Endothelial cell of umbilical vein (primary cell): ENCODE measurements around the gene PLBD2. TPM values are rescaled to one million over a fixed set of nuclear protein-coding genes. Genes with fewer than 3 reads are reported as not detected.

Experiments used
- BruUV-seq: library from RNA; stranded (reverse); fragments of 400-500 nt; replicated peaks from 2 replicates; lab custom pipeline; 2021; lab: Mats Ljungman, UMichigan
- CTCF ChIA-PET: fragments of 300-600, 350-600 bp; sonication (Branson Sonifier 250); formaldehyde crosslinking; loops from one replicate; lab custom pipeline; 2021; ENCODE audit warnings: antibody characterized with exemption, inconsistent platforms; lab: Charles Lee
- POLR2A ChIA-PET: fragments of 300-600, 350-600 bp; sonication (Branson Sonifier 250); formaldehyde crosslinking; loops from one replicate; lab custom pipeline; 2021; ENCODE audit warnings: antibody characterized with exemption, inconsistent platforms; lab: Charles Lee
- DNase-seq: peaks from one replicate; pipeline ENCODE4 v3.0.0-alpha.2; 2011; ENCODE audit warnings: low read depth, low spot score
- FAIRE-seq: peaks from 2 replicates; lab custom pipeline; 2011; peaks lifted over from hg19 to GRCh38; lab: Jason Lieb, UNC
- H2AFZ ChIP-seq: 2 replicates; pipeline ENCODE4 v1.6.0; 2012; ENCODE audit warnings: low read depth, low read length, control low read depth, inconsistent platforms
- H3K27ac ChIP-seq: 2 replicates; pipeline ENCODE4 v1.5.1; 2011; ENCODE audit warnings: low read depth, mild to moderate bottlenecking, control low read depth, low read length, moderate library complexity; ENCODE audit not compliant: insufficient read depth
- H3K27me3 ChIP-seq, 2 experiments: 2 replicates each; pipeline versions ENCODE4 v1.6.0 to v1.6.1; 2011; ENCODE audit warnings: low read length in 2 of 2, mixed read lengths in 1 of 2; ENCODE audit not compliant: control insufficient read depth in 2 of 2, insufficient read depth in 2 of 2
- H3K36me3 ChIP-seq, 2 experiments: 2 replicates in 1 of 2; 3 replicates in 1 of 2; pipeline ENCODE4 v1.5.1; 2011; ENCODE audit warnings: low read length in 2 of 2, mild to moderate bottlenecking in 1 of 2, moderate library complexity in 1 of 2; ENCODE audit not compliant: control insufficient read depth in 2 of 2, insufficient read depth in 2 of 2; ENCODE audit errors: extremely low read depth in 1 of 2
- H3K4me1 ChIP-seq: 3 replicates; pipeline ENCODE4 v1.5.1; 2011; ENCODE audit warnings: mild to moderate bottlenecking, low read length; ENCODE audit not compliant: control insufficient read depth, insufficient read depth; ENCODE audit errors: extremely low read depth
- H3K4me2 ChIP-seq: 2 replicates; pipeline ENCODE4 v1.6.1; 2011; ENCODE audit warnings: low read length, control low read depth, mixed read lengths; ENCODE audit not compliant: insufficient read depth
- H3K4me3 ChIP-seq, 3 experiments: fragments of 200-600 bp in 1 of 3; sonication (generic), shearing (Covaris generic) in 1 of 3; replicated peaks in 1 of 3; 2 replicates each; pipeline ENCODE4 v1.5.1; 2011 to 2016; ENCODE audit warnings: control low read depth in 3 of 3, low read length in 3 of 3, mild to moderate bottlenecking in 2 of 3, inconsistent platforms in 1 of 3, low read depth in 1 of 3, moderate library complexity in 1 of 3; ENCODE audit not compliant: insufficient read depth in 1 of 3
- H3K79me2 ChIP-seq: 2 replicates; pipeline ENCODE4 v1.6.0; 2012; ENCODE audit warnings: low read length, inconsistent platforms; ENCODE audit not compliant: control insufficient read depth, insufficient read depth
- H3K9ac ChIP-seq: replicated peaks from 2 replicates; pipeline ENCODE3; 2011; ENCODE audit warnings: low read length, control low read depth; ENCODE audit not compliant: insufficient read depth; ENCODE audit errors: extremely low read depth
- H3K9me1 ChIP-seq: replicated peaks from 3 replicates; pipeline ENCODE4 v1.6.0; 2011; ENCODE audit warnings: mild to moderate bottlenecking, low read length; ENCODE audit not compliant: control insufficient read depth, insufficient read depth; ENCODE audit errors: extremely low read depth
- H3K9me3 ChIP-seq: replicated peaks from 2 replicates; pipeline ENCODE4 v1.5.1; 2012; ENCODE audit warnings: low read length, inconsistent platforms; ENCODE audit not compliant: control insufficient read depth, insufficient read depth
- H4K20me1 ChIP-seq: replicated peaks from 2 replicates; pipeline ENCODE3; 2011; ENCODE audit warnings: mild to moderate bottlenecking, low read length; ENCODE audit not compliant: control insufficient read depth, insufficient read depth; ENCODE audit errors: extremely low read depth
- EZH2 ChIP-seq: IDR thresholded peaks from 2 replicates; pipeline ENCODE4 v1.6.1; 2012; ENCODE audit warnings: borderline replicate concordance, low read depth, mild to moderate bottlenecking, moderate library complexity, low read length, inconsistent platforms; ENCODE audit not compliant: severe bottlenecking
- FOS ChIP-seq: IDR thresholded peaks from 2 replicates; pipeline ENCODE4 v1.6.1; 2011; ENCODE audit warnings: mild to moderate bottlenecking, low read length, moderate library complexity, borderline replicate concordance; ENCODE audit not compliant: insufficient read depth
- GATA2 ChIP-seq: IDR thresholded peaks from 2 replicates; pipeline ENCODE4 v1.7.0; 2011; ENCODE audit warnings: low read depth, mild to moderate bottlenecking, moderate library complexity, mixed read lengths, low read length; ENCODE audit not compliant: insufficient read length, insufficient read depth
- JUN ChIP-seq: IDR thresholded peaks from 2 replicates; pipeline ENCODE4 v1.6.1; 2011; ENCODE audit warnings: borderline replicate concordance, low read depth; ENCODE audit not compliant: insufficient read length, insufficient read depth
- MYC ChIP-seq: IDR thresholded peaks from one replicate; pipeline ENCODE4 v1.6.1; 2011; ENCODE audit warnings: mild to moderate bottlenecking, low read depth, low read length
- POLR2A ChIP-seq: IDR thresholded peaks from 2 replicates; pipeline ENCODE4 v1.6.1; 2012; ENCODE audit warnings: low read depth, mild to moderate bottlenecking, control low read depth, low read length
- POLR2AphosphoS5 ChIP-seq: IDR thresholded peaks from 2 replicates; pipeline ENCODE4 v1.6.1; 2012; ENCODE audit warnings: low read depth, mild to moderate bottlenecking, control low read depth, low read length, moderate library complexity; ENCODE audit not compliant: insufficient read depth
- dilution Hi-C: fragments of 300-500 bp; cut with MboI; formaldehyde crosslinking; loops from one replicate; pipeline ENCODE4 v1.15.0; 2019; ENCODE audit warnings: low sequenced_read_pairs; ENCODE audit not compliant: extremely low pct_ligation_motif_present
- intact Hi-C: fragments of 100-400 bp; cut with micrococcal nuclease; formaldehyde crosslinking; loops from one replicate; pipeline ENCODE4 v1.10.0; 2022
- polyA plus RNA-seq, 4 experiments: library from polyadenylated mRNA; depleted of rRNA in 3 of 4; stranded (reverse) in 3 of 4; unstranded in 1 of 4; fragments of >200 nt; gene quantifications; 2 replicates each; pipeline versions ENCODE4 v1.2.1 to v1.2.3, GENCODE V29; 2011 to 2012; ENCODE audit warnings: missing spikeins in 1 of 4
- total RNA-seq: library from RNA; stranded (reverse); gene quantifications from 2 replicates; pipeline ENCODE4 v1.2.3, GENCODE V29; 2021
- TF ChIP-seq, protein P1 (sequence below): IDR thresholded peaks from 2 replicates; pipeline ENCODE4 v1.6.1; 2011; ENCODE audit not compliant: insufficient read depth, insufficient read length
- TF ChIP-seq, protein P2 (sequence below), 2 donors: IDR thresholded peaks; 1 replicate in 1 of 2; 2 replicates in 1 of 2; pipeline ENCODE4 v1.5.1; 2011; ENCODE audit warnings: low read length in 2 of 2, mild to moderate bottlenecking in 2 of 2, moderate library complexity in 2 of 2, control low read depth in 1 of 2, inconsistent platforms in 1 of 2, low read depth in 1 of 2; ENCODE audit not compliant: insufficient read depth in 1 of 2; ENCODE audit errors: extremely low read depth in 1 of 2

Gene PLBD2
- total and polyA plus RNA-seq, 2 donors (not counting 3 experiments of a cell fraction or from before 2014, with no cell fraction given), result 24.4 to 46.8 TPM

DNA sequence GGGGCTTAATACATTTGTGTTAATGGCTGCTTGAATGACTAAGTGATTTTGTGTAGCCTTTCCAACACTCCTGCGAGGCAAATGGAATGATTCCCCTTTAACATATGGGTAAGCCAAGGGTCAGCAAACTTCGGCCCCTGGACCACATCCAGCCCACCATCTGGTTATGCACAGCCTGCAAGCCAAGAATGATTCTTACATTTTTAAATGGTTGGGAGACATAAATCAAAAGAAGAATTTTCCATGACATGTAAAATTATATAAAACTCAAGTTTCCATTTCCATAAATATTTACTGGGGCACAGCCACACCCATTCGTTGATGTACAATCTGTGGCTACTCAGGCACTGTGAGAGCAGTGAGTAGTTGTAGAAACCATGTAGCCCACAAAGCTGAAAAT, 32.5 kb upstream of the PLBD2 start:
- no peak overlapping the region for H2AFZ ChIP-seq
- no peaks in the 10 kb centered on the region for H3K79me2 ChIP-seq
- H3K9me3 ChIP-seq, result no peaks in the 10 kb centered on the region
- intact Hi-C loops, result no loop called here
- no peak overlapping the region for H3K9ac ChIP-seq
- peaks cover 7% of the 10 kb centered on the region for H3K4me1 ChIP-seq
- FAIRE-seq (no peak), DNase-seq (no peak)
- H3K4me3 ChIP-seq, result no peak overlapping the region
- ChIA-PET POLR2A (interaction anchor here (0.7 kb wide), 1 partner anchor 10 kb away, joined by 4 read pairs; no protein-coding TSS in a partner anchor), CTCF (interaction anchor here (0.8 to 1.3 kb wide), 3 partner anchors 13 to 100 kb away, joined by 3 to 4 read pairs (median 3); no protein-coding TSS in a partner anchor)
- no peak overlapping the region for H3K4me2 ChIP-seq
- H3K27ac ChIP-seq, result no peak overlapping the region
- no peaks in the 10 kb centered on the region for H4K20me1 ChIP-seq
- BruUV-seq, result no TSS peak
- TF ChIP-seq EZH2, result no peak
- no peak for TF ChIP-seq JUN
- TF ChIP-seq POLR2A, result no peak
- TF ChIP-seq FOS, result no peak
- TF ChIP-seq MYC, result no peak
- TF ChIP-seq, protein P1, sequence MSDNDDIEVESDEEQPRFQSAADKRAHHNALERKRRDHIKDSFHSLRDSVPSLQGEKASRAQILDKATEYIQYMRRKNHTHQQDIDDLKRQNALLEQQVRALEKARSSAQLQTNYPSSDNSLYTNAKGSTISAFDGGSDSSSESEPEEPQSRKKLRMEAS, result no peak
- TF ChIP-seq, protein P2, sequence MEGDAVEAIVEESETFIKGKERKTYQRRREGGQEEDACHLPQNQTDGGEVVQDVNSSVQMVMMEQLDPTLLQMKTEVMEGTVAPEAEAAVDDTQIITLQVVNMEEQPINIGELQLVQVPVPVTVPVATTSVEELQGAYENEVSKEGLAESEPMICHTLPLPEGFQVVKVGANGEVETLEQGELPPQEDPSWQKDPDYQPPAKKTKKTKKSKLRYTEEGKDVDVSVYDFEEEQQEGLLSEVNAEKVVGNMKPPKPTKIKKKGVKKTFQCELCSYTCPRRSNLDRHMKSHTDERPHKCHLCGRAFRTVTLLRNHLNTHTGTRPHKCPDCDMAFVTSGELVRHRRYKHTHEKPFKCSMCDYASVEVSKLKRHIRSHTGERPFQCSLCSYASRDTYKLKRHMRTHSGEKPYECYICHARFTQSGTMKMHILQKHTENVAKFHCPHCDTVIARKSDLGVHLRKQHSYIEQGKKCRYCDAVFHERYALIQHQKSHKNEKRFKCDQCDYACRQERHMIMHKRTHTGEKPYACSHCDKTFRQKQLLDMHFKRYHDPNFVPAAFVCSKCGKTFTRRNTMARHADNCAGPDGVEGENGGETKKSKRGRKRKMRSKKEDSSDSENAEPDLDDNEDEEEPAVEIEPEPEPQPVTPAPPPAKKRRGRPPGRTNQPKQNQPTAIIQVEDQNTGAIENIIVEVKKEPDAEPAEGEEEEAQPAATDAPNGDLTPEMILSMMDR (IDR thresholded peaks at IDR 0.05; ENCODE audit: extremely low read depth in 1 of 2, insufficient read depth in 1 of 2, low read depth in 1 of 2, low read length in 2 of 2), result no peak
- TF ChIP-seq POLR2AphosphoS5, result no peak
- no peak for TF ChIP-seq GATA2
- H3K36me3 ChIP-seq, result peaks cover 0 to 3% of the 10 kb centered on the region in 2 experiments
- no peaks in the 10 kb centered on the region for H3K9me1 ChIP-seq
- dilution Hi-C loops, result no loop called here
- no peaks in the 10 kb centered on the region for H3K27me3 ChIP-seq
